ENCODE measurements around the gene AKAP13.

DNA sequence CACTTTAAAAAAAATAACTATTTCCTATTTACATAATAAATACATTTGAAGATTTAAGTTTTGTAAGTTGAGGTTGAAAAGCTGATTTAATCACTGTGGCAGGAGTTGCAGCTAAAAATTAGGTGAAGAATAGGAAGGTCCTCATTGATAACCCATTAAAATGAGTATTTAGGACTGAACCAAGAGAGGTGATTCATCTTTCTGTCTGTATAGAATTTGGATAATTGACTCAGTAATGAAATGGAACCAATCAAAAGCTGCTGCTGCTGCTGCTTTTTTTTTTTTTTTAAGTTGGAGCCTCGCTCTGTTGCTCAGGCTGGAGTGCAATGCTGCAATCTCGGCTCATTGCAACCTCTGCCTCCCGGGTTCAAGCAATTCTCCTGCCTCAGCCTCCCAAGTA lies 223.8 kb downstream of the AKAP13 start:
- TF ChIP-seq CTCF (IDR thresholded peaks at IDR 0.05) = no peak
- TF ChIP-seq EP300 (IDR thresholded peaks at IDR 0.05) = no peak
- no peak for TF ChIP-seq POLR2A (IDR thresholded peaks at IDR 0.05)

Measured in ovary (tissue), 3 donors.